ENCODE data around the gene TAGLN.

TAGLN gene

DNA sequence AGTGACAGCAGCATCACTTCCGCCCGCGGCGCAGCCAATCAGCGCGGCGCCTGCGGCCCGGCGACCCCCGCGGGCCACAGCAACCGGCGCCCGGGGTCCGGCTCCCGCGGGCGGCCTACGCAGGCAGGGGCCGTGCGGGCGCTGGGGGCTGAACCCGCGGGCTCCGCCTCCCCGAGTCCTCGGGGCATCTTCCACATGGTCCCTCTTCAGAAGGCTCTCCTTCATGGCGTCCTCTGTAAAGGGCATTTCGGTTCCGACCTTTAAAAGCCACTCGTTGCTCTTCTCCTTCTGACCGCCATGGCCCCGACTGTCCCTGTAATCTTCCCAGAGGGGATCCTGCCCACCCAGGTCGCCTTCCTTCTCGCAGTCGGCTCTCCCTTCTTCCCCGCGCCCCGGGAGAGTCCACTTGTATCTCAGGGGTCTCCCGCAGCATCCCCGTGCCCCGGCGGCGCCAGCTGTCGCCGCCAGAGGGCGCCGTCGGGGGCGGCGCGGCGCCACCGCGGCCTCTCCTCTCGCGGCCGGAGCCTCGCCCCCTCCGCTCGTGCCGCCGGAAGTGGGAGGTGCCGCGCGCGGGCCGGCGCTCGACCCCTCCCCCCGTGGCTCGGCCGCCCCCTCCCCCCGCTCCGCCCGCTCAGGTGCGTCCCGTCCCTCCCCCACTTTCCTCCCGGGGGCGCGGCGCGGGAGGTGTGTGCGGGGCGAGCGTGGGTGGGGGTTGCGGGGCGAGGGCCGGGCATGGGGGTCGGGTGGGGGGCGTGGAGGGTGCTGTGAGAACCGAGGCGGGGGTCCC lies 33.1 kb downstream of the TAGLN start, which contains the start of gene RNF214:
Gene RNF214 (plus strand): TSS at position 580 of the 787 bp plus-strand sequence. CDS start 1,602 bp downstream, outside the sequence.
- peak; percentile 93 for DNase-seq

GRCh38 chr11:117232911-117233409 lies 33.8 kb downstream of the TAGLN start:
- DNase-seq, result peak; percentile 57

DNA sequence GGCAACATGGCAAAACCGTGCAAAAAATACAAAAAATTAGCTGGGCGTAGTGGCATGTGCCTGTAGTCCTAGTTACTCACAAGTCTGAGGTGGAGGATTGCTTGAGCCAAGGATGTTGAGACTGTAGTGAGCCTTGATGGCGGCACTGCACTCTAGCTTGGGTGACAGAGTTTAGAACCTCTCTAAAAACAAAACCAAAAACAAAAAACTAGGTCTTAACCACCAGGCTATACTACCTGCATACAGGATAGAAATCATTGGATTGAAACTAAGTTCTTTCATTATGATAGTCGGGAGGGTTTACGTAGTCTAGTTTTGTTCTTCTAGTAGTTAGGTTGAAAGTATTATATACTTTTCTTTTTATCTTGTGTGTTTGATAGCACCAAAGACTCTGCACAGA lies 39.1 kb downstream of the TAGLN start:
- no peak for DNase-seq

DNA sequence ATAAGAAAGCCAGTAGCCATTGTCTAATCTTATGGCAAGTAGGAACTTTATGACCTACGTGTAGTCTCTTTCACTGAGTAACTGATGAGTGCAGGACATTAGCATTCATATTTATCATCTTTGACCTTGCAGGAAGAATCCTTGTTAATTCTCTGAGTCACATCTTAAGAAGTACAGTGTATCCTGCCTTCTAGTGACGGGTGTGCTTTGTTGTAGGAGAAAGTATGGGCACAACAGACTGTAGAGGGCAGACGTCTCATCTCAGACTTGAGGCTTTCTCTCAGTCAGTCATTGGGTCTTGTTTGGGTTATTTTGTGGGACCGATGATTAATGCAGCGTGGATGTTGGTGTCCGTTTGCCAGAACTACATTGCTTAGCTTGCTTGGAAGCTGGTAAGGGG lies 40.1 kb downstream of the TAGLN start:
- no peak for DNase-seq

GRCh38 chr11:117248341-117248740 lies 49.2 kb downstream of the TAGLN start:
- no peak for DNase-seq

- DNase-seq, result no peak
Measured at GRCh38 chr11:117249571-117249970, 50.4 kb downstream of the TAGLN start.

GRCh38 chr11:117251506-117251905 lies 52.3 kb downstream of the TAGLN start:
- no peak for DNase-seq

DNA sequence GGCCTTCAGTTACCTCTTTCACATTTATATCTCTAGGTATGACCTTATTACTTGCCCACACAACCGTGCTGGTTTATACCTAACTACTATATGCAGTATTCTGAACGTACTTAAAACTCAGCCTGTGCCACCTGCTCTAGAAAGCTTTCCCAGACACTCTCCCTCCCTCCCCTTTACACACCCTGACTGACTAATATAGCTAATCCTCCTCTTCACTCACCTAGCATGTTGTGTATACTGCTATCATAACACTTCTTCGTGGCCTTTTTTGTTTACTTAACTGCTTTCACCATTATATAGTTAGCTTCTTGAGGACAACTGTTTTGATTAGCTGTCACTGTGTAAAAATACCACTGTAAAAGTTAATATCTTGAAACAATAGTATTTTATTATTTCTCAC lies 56.8 kb downstream of the TAGLN start:
- DNase-seq, result no peak

- DNase-seq, result no peak
Measured at GRCh38 chr11:117256573-117256972, 57.4 kb downstream of the TAGLN start.

Measured in NCI-H69 (cell line).